Measurements from ENCODE around the gene MAP3K14.
"Not testable (repeated sequence)": the region's sequence is repeated elsewhere in the genome, so short reads cannot be mapped to it uniquely, and the experiment has no call there.

The MAP3K14 gene

DNA sequence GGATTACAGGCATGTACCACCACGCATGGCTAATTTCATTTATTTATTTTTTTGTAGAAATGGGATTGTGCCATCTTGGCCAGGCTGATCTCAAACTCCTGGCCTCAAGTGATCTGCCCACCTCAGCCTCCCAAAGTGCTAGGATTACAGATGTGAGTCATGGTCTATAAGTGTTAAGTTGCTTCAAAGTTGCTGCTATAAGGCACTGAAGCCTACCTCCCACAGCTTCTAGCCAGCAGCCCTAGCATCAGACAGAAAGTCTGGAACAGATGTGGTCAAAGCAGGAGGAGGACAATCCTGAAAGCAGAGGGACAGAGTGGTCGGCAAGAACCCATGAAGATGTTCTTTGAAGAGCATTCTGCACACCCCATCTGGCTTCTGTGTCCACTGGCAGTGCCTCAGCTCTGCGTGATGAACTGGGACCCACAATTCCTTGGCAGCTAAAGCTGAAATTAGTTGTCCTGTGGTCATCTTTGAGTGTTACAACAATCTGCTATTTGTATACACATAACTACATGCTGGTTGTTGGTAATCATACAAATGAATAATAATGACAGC lies 11.2 kb downstream of the MAP3K14 start:
- Histone ChIP-seq H3K4me1 (ENCODE audit: control insufficient read depth, low read depth, low read length) (no peaks in the 10 kb centered on the region), H3K27me3 (ENCODE audit: control insufficient read depth, insufficient read depth, low read length) (no peaks in the 10 kb centered on the region), H3K4me3 (ENCODE audit: low read length) (no peak overlapping the region), H3K9ac (ENCODE audit: low read length) (no peak overlapping the region), H3K27ac (ENCODE audit: low read length) (no peak overlapping the region), H3K36me3 (ENCODE audit: control insufficient read depth, low read depth, low read length) (no peaks in the 10 kb centered on the region), H3K9me3 (ENCODE audit: control insufficient read depth, low read depth, low read length) (no peaks in the 10 kb centered on the region)

DNA sequence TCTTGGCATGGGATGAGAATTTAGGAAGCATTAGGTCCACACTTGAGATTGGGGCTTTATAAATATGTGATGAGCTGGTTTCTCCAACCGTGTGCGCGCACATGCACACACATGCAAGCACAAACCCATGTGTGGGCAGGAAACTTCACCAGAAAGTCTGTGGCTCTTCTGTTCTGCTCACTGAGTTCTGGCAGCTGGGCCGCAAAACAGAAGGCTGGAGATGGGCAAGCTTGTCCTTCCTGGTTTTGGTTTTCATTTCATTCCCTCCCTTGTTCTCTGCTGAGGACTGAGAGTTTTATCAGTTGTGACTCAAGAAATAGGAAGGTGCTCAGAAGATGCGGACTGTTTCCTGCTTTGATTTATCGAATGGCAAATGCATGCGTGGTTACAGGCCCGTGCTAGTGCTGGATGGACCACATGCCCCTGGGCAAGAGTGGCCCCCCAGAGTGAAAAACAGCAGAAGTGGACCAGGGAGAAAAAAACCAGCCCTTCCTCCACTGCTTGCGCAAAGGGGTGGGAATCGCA lies 14.1 kb downstream of the MAP3K14 start:
- Histone ChIP-seq H3K4me3 (ENCODE audit: low read length) (no peak overlapping the region), H3K27me3 (ENCODE audit: control insufficient read depth, insufficient read depth, low read length) (no peaks in the 10 kb centered on the region), H3K9me3 (ENCODE audit: control insufficient read depth, low read depth, low read length) (no peaks in the 10 kb centered on the region), H3K27ac (ENCODE audit: low read length) (no peak overlapping the region), H3K9ac (ENCODE audit: low read length) (no peak overlapping the region), H3K36me3 (ENCODE audit: control insufficient read depth, low read depth, low read length) (no peaks in the 10 kb centered on the region), H3K4me1 (ENCODE audit: control insufficient read depth, low read depth, low read length) (no peaks in the 10 kb centered on the region)

DNA sequence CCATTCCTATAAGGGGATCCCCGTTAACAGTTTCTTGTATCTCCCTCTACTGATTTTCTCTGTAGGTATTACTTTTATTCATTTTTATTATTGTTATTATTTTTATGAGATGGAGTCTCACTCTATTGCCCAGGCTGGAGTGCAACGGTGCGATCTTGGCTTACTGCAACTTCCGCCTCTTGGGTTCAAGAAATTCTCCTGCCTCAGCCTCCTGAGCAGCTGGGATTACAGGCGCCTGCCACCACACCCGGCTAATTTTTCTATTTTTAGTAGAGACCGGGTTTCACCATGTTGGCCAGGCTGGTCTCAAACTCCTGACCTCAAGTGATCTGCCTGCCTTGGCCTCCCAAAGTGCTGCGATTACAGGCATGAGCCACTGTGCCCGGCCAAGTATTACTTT lies 14.6 kb downstream of the MAP3K14 start:
- not testable (repeated sequence) for H3K9ac ChIP-seq (ENCODE audit: low read length); H3K4me1 ChIP-seq (ENCODE audit: control insufficient read depth, low read depth, low read length)

DNA sequence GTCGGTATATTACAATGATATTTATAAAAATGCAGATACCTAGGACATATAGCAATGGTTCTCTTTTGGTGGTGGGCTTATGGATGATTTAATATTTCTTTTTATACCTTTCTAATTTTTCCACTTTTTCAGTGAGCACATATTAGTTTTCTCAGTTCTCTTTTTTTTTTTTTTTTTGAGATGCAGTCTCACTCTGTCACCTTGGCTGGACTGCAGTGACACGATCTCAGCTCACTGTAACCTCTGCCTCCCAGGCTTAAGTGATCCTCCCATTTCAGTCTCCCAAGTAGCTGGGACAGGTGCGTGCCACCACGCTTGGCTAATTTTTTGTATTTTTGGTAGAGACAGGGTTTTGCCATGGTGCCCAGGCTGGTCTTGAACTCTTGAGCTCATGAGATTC lies 15.1 kb downstream of the MAP3K14 start:
- H3K4me1 ChIP-seq (ENCODE audit: control insufficient read depth, low read depth, low read length) = no peaks in the 10 kb centered on the region
- H3K27ac ChIP-seq (ENCODE audit: low read length) = no peak overlapping the region
- H3K9me3 ChIP-seq (ENCODE audit: control insufficient read depth, low read depth, low read length) = no peaks in the 10 kb centered on the region
- H3K27me3 ChIP-seq (ENCODE audit: control insufficient read depth, insufficient read depth, low read length) = no peaks in the 10 kb centered on the region
- no peak overlapping the region for H3K4me3 ChIP-seq (ENCODE audit: low read length)
- H3K9ac ChIP-seq (ENCODE audit: low read length) = no peak overlapping the region
- no peaks in the 10 kb centered on the region for H3K36me3 ChIP-seq (ENCODE audit: control insufficient read depth, low read depth, low read length)

More for the DNA sequence above, 14.6 kb downstream of the MAP3K14 start:
- not testable (repeated sequence) for H3K27ac ChIP-seq (ENCODE audit: low read length); H3K9me3 ChIP-seq (ENCODE audit: control insufficient read depth, low read depth, low read length); H3K36me3 ChIP-seq (ENCODE audit: control insufficient read depth, low read depth, low read length); H3K4me3 ChIP-seq (ENCODE audit: low read length); H3K27me3 ChIP-seq (ENCODE audit: control insufficient read depth, insufficient read depth, low read length)

DNA sequence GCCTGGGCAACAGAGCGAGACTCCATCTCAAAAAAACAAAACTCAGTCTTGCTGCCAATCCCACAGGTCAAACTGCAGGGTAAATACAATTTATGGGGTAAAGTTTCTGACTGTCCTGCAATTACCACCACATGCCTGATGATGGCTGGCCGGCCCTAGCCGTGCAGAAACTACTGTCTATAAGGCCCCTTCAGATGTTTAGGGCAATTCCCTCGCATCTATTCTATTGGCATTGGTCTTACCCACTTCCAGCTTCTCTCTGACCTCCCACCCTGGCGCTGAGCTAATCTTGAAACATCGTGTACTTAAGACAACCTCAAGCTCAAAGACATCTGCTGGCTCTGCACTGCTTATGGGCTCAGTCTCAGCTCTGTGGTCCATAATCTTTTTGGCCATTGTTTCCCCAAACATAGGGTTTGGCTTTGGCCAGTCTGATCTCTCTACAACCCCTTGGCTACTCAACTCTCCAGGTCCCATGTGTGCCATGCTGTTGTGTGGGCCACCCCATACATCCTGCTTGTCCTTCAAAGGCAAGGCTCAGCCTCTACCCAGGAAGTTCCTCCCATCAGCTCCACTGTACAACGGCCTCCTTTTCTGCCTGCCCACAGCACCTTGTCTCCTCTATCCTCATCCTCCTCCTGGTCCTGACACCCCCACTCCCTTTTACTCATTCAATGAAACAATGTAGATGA lies 16.6 kb downstream of the MAP3K14 start:
- no peaks in the 10 kb centered on the region for H3K36me3 ChIP-seq (ENCODE audit: control insufficient read depth, low read depth, low read length)
- H3K27ac ChIP-seq (ENCODE audit: low read length) = no peak overlapping the region
- no peak overlapping the region for H3K9ac ChIP-seq (ENCODE audit: low read length)
- H3K9me3 ChIP-seq (ENCODE audit: control insufficient read depth, low read depth, low read length) = no peaks in the 10 kb centered on the region
- no peaks in the 10 kb centered on the region for H3K27me3 ChIP-seq (ENCODE audit: control insufficient read depth, insufficient read depth, low read length)
- H3K4me1 ChIP-seq (ENCODE audit: control insufficient read depth, low read depth, low read length) = no peaks in the 10 kb centered on the region
- H3K4me3 ChIP-seq (ENCODE audit: low read length) = no peak overlapping the region

DNA sequence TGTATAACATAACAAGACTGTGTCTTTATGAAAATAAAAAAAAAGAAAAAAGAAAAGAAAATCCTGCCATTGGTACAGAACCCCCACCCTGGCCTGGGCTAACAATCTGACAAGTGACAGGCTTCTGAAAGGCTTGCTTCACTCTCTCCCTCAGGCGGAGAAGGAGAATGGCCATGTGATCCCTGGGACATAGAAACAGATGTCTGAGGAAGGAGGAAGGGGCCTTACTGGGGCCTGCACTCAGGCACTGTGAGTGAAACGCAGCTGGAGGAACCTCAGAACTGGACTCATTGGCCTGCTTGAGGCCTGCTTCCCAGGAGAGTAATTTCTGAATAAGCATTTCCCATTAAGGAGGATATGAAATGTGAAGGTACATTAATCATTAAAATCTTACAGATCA lies 17.5 kb downstream of the MAP3K14 start:
- H3K9ac ChIP-seq (ENCODE audit: low read length) = no peak overlapping the region
- no peaks in the 10 kb centered on the region for H3K9me3 ChIP-seq (ENCODE audit: control insufficient read depth, low read depth, low read length)
- no peaks in the 10 kb centered on the region for H3K27me3 ChIP-seq (ENCODE audit: control insufficient read depth, insufficient read depth, low read length)
- no peaks in the 10 kb centered on the region for H3K4me1 ChIP-seq (ENCODE audit: control insufficient read depth, low read depth, low read length)
- no peak overlapping the region for H3K4me3 ChIP-seq (ENCODE audit: low read length)
- no peak overlapping the region for H3K27ac ChIP-seq (ENCODE audit: low read length)
- H3K36me3 ChIP-seq (ENCODE audit: control insufficient read depth, low read depth, low read length) = no peaks in the 10 kb centered on the region

DNA sequence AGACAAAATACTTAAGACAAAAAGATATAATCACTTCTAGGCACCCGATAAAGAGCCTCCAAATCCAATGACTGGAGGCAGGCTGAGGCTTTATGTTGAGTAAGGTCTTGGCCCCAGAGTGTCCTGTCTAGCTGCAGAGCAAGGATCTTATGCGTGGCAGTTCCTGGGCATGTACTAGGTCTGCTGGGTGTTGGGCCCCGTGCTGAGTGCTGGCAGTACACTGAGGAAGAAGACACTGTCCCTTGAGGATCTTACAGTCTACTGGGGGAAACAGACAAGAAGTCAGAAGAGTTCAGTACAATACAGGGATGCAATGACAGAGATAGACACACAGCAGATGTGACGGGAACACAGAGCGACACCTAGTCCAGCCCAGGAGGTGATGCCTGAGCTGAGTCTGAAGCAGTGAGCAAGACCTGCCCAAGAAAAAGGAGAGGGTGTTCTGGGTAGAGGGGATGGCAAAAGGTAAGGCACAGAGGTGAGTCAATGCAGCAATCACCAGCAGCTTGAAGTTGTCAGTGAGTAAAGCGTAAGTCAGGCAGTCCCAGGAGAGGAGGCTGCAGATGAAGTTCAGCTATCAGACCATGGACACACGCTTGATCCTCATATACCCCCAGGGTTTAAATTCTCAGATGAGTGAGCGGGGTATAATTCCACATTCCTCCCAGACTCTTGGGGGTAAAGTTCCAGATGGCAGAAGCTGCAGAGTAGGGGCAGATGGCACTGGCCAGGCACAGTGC lies 18.1 kb downstream of the MAP3K14 start:
- Histone ChIP-seq H3K27ac (ENCODE audit: low read length) (no peak overlapping the region), H3K9me3 (ENCODE audit: control insufficient read depth, low read depth, low read length) (no peaks in the 10 kb centered on the region), H3K36me3 (ENCODE audit: control insufficient read depth, low read depth, low read length) (no peaks in the 10 kb centered on the region), H3K27me3 (ENCODE audit: control insufficient read depth, insufficient read depth, low read length) (no peaks in the 10 kb centered on the region), H3K9ac (ENCODE audit: low read length) (no peak overlapping the region), H3K4me3 (ENCODE audit: low read length) (no peak overlapping the region), H3K4me1 (ENCODE audit: control insufficient read depth, low read depth, low read length) (no peaks in the 10 kb centered on the region)

DNA sequence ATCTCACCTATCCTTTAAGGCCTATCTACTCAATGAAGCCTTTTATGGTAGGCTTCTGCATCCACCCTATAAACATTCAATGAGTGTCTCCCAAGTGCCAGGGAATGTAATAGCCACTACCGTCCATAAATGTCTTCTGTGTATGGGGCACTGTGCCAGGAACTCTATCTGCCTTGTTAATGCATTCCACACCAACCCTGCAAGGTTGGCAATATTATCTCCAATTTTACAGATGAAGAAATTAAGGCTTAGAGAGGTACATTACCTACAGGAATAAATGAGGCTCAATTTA lies 20.0 kb downstream of the MAP3K14 start:
- Histone ChIP-seq H3K4me1 (ENCODE audit: control insufficient read depth, low read depth, low read length) (no peaks in the 10 kb centered on the region), H3K9me3 (ENCODE audit: control insufficient read depth, low read depth, low read length) (no peaks in the 10 kb centered on the region), H3K4me3 (ENCODE audit: low read length) (no peak overlapping the region), H3K27me3 (ENCODE audit: control insufficient read depth, insufficient read depth, low read length) (no peaks in the 10 kb centered on the region), H3K36me3 (ENCODE audit: control insufficient read depth, low read depth, low read length) (no peaks in the 10 kb centered on the region), H3K27ac (ENCODE audit: low read length) (no peak overlapping the region), H3K9ac (ENCODE audit: low read length) (no peak overlapping the region)

DNA sequence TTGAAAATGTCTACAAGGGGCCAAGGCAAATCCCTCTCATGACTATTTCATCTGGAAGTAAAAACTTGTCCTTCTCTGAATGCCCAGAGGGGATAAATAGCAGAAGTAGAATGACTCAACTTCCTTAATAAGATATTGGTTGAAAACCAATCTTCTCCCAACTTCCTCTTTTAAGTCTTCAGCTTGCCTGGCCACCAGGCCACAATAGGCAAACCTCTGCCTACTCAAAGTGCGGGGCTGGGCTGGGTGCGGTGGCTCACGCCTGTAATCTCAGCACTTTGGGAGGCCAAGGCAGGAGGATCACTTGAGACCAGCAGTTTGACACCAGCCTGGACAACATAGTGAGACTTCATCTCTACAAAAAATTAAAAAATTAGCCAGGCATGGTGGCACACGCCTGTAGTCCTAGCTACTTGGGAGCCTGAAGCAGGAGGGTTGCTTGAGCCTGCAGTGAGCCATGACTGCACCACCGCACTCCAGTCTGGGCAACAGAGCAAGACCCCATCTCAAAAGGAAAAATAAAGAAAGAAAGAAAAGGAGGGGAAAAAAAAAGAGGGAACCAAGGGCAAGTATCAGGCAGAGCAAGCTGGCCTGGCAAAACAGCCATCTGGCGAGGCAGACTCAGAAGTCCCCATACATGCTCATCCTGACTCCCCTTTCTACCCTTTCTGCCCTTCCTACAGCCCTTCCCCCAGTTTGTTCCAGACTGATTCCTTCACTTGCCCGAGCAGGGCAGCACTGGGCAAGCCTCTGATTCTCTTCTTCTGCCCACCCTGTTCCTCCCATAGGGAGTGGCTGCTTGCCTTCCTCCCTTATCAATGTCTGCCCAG lies 20.6 kb downstream of the MAP3K14 start:
- Histone ChIP-seq H3K4me1 (ENCODE audit: control insufficient read depth, low read depth, low read length) (no peaks in the 10 kb centered on the region), H3K4me3 (ENCODE audit: low read length) (no peak overlapping the region), H3K36me3 (ENCODE audit: control insufficient read depth, low read depth, low read length) (no peaks in the 10 kb centered on the region), H3K9ac (ENCODE audit: low read length) (no peak overlapping the region), H3K27me3 (ENCODE audit: control insufficient read depth, insufficient read depth, low read length) (no peaks in the 10 kb centered on the region), H3K9me3 (ENCODE audit: control insufficient read depth, low read depth, low read length) (no peaks in the 10 kb centered on the region), H3K27ac (ENCODE audit: low read length) (no peak overlapping the region)

DNA sequence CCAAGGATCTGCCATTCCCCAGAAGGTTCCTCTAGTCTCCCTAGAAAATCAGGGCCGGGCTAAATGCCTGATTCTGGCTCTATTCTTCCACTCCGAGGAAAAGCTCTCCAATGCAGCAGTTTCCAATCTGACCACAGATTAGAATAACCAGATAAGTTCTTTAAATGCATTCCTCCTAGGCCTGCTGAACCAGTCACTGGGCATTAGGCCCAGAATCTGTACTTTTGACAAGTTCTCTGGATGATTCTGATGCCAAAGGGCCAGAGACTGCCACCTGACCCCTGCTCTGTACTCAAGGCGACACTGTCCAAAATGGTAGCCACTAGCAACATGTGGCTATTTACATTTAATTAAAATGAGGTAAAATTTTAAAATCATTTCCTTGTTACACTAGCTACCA lies 22.3 kb downstream of the MAP3K14 start:
- no peaks in the 10 kb centered on the region for H3K36me3 ChIP-seq (ENCODE audit: control insufficient read depth, low read depth, low read length)
- no peaks in the 10 kb centered on the region for H3K9me3 ChIP-seq (ENCODE audit: control insufficient read depth, low read depth, low read length)
- no peaks in the 10 kb centered on the region for H3K27me3 ChIP-seq (ENCODE audit: control insufficient read depth, insufficient read depth, low read length)
- H3K9ac ChIP-seq (ENCODE audit: low read length) = no peak overlapping the region
- no peak overlapping the region for H3K27ac ChIP-seq (ENCODE audit: low read length)
- no peaks in the 10 kb centered on the region for H3K4me1 ChIP-seq (ENCODE audit: control insufficient read depth, low read depth, low read length)
- H3K4me3 ChIP-seq (ENCODE audit: low read length) = no peak overlapping the region

DNA sequence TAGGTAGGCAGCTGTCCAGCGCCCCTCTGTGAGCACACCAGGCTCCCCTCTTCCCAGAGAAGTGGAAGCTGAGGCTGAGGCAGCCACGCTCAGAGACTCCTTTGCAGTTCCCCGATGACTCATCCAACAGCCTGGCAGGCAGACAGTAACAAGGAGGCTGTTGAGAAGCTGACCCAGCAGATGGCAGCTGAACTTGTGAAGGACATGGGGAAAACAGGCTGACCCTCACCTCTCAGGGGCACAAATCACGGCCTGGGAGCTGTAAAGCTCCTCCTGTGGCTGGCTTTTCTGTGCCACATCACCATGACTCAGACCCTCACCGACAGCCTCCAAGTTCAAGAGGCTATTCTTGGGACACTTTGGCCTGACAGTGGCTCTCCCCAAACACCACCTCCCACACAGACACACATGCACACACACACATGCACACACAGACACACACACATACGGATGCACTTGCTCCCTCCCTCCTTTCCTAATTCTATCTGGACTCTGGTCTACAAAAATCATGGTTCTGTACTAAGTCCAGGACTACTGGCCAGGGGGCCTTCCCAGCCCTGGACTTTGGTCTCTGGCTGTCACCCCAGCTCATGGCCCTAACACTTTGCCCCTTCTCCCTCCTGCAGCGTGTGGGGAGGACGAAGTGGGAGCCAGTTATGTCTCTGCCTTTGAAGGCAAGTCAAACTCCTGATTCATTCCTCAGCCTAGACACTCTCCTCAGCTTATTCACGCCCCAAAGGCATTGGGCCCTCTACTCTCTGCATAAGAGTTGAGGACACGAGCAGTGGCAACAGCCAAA lies 23.2 kb downstream of the MAP3K14 start:
- H3K4me1 ChIP-seq (ENCODE audit: control insufficient read depth, low read depth, low read length) = no peaks in the 10 kb centered on the region
- H3K9me3 ChIP-seq (ENCODE audit: control insufficient read depth, low read depth, low read length) = no peaks in the 10 kb centered on the region
- no peak overlapping the region for H3K9ac ChIP-seq (ENCODE audit: low read length)
- H3K36me3 ChIP-seq (ENCODE audit: control insufficient read depth, low read depth, low read length) = peaks cover 2% of the 10 kb centered on the region
- H3K4me3 ChIP-seq (ENCODE audit: low read length) = no peak overlapping the region
- H3K27ac ChIP-seq (ENCODE audit: low read length) = no peak overlapping the region
- H3K27me3 ChIP-seq (ENCODE audit: control insufficient read depth, insufficient read depth, low read length) = no peaks in the 10 kb centered on the region

Data from iPS-18a (cell line).